GM18511 (cell line): ENCODE results near the gene ZNF37A.
"Not testable (repeated sequence)": the region's sequence is repeated elsewhere in the genome, so short reads cannot be mapped to it uniquely, and the experiment has no call there.

ENCODE experiments used
- ATAC-seq: cut with Tn5 transposase; IDR thresholded peaks from one replicate; pipeline ENCODE4 v1.9.1; 2021; ENCODE audit warnings: mild to moderate bottlenecking, moderate library complexity; ENCODE audit not compliant: unreplicated experiment

Gene ZNF37A

GRCh38 chr10:38146579-38147333 lies 52.6 kb downstream of the ZNF37A start:
- ATAC-seq: no peak

GRCh38 chr10:38147686-38148085 lies 53.5 kb downstream of the ZNF37A start:
- ATAC-seq: no peak

GRCh38 chr10:38150891-38151463 lies 56.8 kb downstream of the ZNF37A start:
- not testable (repeated sequence) for ATAC-seq

- ATAC-seq: no peak
Observed at GRCh38 chr10:38156416-38157269, 62.5 kb downstream of the ZNF37A start.

GRCh38 chr10:38157270-38157685 lies 63.1 kb downstream of the ZNF37A start:
- ATAC-seq: no peak

GRCh38 chr10:38159004-38159403 lies 64.9 kb downstream of the ZNF37A start:
- ATAC-seq: no peak

GRCh38 chr10:38163617-38164016 lies 69.5 kb downstream of the ZNF37A start:
- no peak for ATAC-seq

DNA sequence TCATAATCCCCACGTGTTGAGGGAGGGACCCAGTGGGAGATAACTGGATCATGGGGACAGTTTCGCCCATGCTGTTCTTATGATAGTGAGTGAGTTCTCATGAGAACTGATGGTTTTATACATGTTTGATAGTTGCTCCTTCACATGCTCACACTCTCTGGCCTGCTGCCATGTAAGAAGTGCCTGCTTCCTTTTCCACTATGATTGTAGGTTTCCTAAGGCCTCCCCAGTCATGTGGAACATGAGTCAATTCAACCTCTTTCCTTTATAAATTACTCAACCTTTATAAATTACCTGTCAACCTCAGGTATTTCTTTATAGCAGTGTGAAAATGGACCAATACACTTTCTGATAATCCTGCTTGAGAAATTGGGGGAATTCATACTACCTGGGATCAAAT lies 80.2 kb downstream of the ZNF37A start:
- no peak for ATAC-seq

DNA sequence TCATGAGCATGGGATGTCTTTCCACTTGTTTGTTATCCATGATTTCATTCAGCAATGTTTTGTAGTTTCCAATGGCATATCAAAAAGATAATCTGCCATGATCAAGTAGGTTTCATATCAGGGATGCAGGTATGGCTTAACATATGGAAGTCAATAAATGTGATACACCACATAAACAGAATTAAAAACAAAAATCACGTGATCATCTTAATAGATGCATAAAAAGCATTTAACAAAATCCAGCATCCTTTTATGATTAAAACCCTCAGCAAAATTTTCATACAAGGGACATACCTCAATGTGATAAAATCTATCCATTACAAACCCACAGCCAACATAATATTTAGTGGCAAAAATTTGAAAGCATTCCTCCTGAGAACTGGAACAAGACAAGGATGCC lies 90.3 kb downstream of the ZNF37A start:
- ATAC-seq: no peak
